Parathyroid adenoma (tissue), 2 donors: Measurements from ENCODE around the gene CDC42BPG.

Experiments
- H2AFZ ChIP-seq: fragments of 300-600 bp; sonication (generic); one replicate; pipeline ENCODE4 v1.7.0; 2017; ENCODE audit warnings: antibody characterized with exemption, mild to moderate bottlenecking
- H3K27ac ChIP-seq: fragments of 300-600 bp; sonication (generic); one replicate; pipeline ENCODE4 v1.7.0; 2017
- H3K27me3 ChIP-seq: fragments of 300-600 bp; sonication (generic); one replicate; pipeline ENCODE4 v1.7.0; 2017; ENCODE audit warnings: low read length; ENCODE audit not compliant: control insufficient read depth, insufficient read depth
- H3K36me3 ChIP-seq: fragments of 300-600 bp; sonication (generic); one replicate; pipeline ENCODE4 v1.7.0; 2017; ENCODE audit warnings: low read length; ENCODE audit not compliant: control insufficient read depth, insufficient read depth
- H3K4me1 ChIP-seq: fragments of 300-600 bp; sonication (generic); one replicate; pipeline ENCODE4 v1.7.0; 2017; ENCODE audit warnings: control low read depth
- H3K4me2 ChIP-seq: fragments of 300-600 bp; sonication (generic); one replicate; pipeline ENCODE4 v1.7.0; 2017; ENCODE audit warnings: low read length
- H3K4me3 ChIP-seq: fragments of 300-600 bp; sonication (generic); one replicate; pipeline ENCODE4 v1.7.0; 2017; ENCODE audit warnings: low read depth, low read length
- H3K79me2 ChIP-seq: fragments of 300-600 bp; sonication (generic); one replicate; pipeline ENCODE4 v1.7.0; 2017; ENCODE audit warnings: control low read depth
- H3K9ac ChIP-seq: fragments of 300-600 bp; sonication (generic); one replicate; pipeline ENCODE4 v1.7.0; 2017; ENCODE audit warnings: mild to moderate bottlenecking
- H3K9me3 ChIP-seq: fragments of 300-600 bp; sonication (generic); one replicate; pipeline ENCODE4 v1.7.0; 2017; ENCODE audit warnings: low read length; ENCODE audit not compliant: control insufficient read depth
- TF ChIP-seq, protein P1 (sequence below): fragments of 300-600 bp; sonication (generic); IDR thresholded peaks from one replicate; pipeline ENCODE4 v1.7.0; 2017; ENCODE audit warnings: antibody characterized with exemption, mild to moderate bottlenecking
- donor health status: primary hyperparathyroidism.

CDC42BPG gene

DNA sequence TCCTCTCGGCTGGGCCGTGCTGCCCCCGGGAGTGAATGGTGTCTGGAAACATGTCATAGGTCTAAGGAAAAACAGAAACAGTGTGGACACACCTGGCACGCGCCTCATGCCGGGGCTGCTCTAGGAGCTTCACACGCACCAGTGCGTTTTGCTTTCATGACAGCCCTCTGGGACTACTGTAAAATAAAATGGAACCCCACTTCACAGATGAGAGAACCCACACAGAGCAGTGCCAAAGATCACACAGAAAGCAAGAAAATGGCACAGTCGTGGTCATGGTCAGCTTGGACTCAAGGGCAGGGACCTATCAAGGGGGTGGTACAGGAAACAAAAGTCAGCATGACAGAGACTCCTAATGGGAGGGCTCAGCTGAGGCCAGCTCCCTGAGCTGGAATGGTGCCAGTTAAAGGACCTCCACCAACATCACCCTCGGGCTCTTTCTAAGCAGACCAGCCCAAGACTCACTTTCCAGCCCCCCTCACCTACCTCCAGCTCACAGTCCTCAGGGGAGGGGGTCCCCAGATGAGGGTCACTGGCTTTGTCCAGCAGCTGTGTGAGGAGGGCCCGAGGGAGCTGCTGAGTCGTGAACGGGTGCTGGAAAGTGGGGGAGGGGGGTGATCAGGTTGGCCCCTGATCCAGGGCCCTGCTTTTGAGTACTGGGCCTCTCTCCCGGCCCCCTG is 44.7 kb downstream of the CDC42BPG start:
- H3K27me3 ChIP-seq = no peaks in the 10 kb centered on the region
- H3K27ac ChIP-seq = no peak overlapping the region
- no peak overlapping the region for H3K9ac ChIP-seq
- H3K4me1 ChIP-seq = peaks cover 5% of the 10 kb centered on the region
- no peak overlapping the region for H2AFZ ChIP-seq
- no peak overlapping the region for H3K4me2 ChIP-seq
- H3K9me3 ChIP-seq = no peaks in the 10 kb centered on the region
- H3K79me2 ChIP-seq = no peaks in the 10 kb centered on the region
- TF ChIP-seq, protein P1, sequence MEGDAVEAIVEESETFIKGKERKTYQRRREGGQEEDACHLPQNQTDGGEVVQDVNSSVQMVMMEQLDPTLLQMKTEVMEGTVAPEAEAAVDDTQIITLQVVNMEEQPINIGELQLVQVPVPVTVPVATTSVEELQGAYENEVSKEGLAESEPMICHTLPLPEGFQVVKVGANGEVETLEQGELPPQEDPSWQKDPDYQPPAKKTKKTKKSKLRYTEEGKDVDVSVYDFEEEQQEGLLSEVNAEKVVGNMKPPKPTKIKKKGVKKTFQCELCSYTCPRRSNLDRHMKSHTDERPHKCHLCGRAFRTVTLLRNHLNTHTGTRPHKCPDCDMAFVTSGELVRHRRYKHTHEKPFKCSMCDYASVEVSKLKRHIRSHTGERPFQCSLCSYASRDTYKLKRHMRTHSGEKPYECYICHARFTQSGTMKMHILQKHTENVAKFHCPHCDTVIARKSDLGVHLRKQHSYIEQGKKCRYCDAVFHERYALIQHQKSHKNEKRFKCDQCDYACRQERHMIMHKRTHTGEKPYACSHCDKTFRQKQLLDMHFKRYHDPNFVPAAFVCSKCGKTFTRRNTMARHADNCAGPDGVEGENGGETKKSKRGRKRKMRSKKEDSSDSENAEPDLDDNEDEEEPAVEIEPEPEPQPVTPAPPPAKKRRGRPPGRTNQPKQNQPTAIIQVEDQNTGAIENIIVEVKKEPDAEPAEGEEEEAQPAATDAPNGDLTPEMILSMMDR = no peak
- no peak overlapping the region for H3K4me3 ChIP-seq
- no peaks in the 10 kb centered on the region for H3K36me3 ChIP-seq

DNA sequence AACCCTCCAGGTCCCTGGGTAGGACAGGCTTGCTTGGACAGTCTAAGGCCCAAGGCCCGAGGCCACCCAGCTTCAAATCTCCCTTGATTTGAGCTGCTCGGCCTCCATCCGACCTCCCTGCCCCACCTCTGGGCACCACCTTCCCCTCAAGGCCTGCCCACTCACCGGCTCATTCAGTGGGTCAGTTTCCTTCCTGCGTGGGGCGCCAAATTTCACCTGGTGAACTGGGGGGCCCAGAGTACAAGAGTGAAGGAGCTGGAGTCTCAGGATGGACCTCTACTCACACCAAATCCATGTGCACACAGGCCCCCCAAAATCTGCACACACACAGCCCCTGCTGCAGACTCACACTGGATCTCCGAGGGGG is 45.2 kb downstream of the CDC42BPG start:
- peaks cover 5% of the 10 kb centered on the region for H3K4me1 ChIP-seq

DNA sequence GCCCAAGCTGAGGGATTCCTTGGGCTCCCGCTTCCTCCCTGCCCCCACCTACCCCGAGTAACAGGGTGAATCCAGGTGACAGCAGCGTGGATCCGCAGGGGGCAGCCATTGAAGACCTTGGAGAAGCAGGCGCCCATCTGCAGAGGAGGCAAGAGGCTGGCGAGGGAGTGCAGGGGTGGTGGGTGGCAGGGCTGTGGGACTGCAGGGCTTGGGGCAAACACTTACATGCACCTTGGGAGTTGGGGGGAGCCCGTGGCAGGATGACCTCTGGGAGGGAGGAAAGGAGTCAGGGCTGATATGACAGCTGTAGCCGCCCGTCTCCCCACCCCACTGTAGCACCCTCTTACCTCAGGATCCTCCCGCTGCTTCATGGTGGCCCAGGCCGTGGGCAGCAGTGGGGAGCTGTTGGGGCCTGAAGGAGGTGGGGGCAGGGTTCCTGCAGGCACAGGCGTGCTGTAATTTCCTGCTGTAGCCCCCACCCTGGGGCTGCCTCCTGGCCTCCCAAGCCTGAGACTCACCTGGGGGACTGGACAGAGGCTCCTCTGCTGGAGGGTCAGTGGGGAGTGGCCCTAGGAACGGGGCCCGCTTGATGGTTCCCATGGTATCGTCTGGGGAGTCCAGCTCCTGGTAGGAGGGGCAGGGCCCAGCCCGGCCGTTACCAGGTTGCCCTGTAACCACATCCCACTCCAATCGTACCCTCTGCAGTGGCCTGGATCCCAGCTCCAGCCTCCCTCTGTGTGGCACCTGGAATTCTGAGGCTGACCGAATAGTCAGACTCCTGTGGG is 47.5 kb downstream of the CDC42BPG start:
- Histone ChIP-seq H2AFZ (no peak overlapping the region), H3K79me2 (no peaks in the 10 kb centered on the region), H3K9ac (no peak overlapping the region), H3K27me3 (no peaks in the 10 kb centered on the region), H3K27ac (no peak overlapping the region), H3K36me3 (no peaks in the 10 kb centered on the region), H3K4me2 (no peak overlapping the region), H3K4me3 (no peak overlapping the region), H3K4me1 (no peaks in the 10 kb centered on the region), H3K9me3 (no peaks in the 10 kb centered on the region)
- TF ChIP-seq, protein P1 = no peak

More for the DNA sequence above, 45.2 kb downstream of the CDC42BPG start:
- no peaks in the 10 kb centered on the region for H3K36me3 ChIP-seq
- no peak overlapping the region for H3K9ac ChIP-seq
- H3K4me3 ChIP-seq = no peak overlapping the region
- H3K9me3 ChIP-seq = no peaks in the 10 kb centered on the region
- H3K4me2 ChIP-seq = no peak overlapping the region
- no peaks in the 10 kb centered on the region for H3K27me3 ChIP-seq
- no peak overlapping the region for H2AFZ ChIP-seq
- no peaks in the 10 kb centered on the region for H3K79me2 ChIP-seq
- TF ChIP-seq, protein P1 = no peak
- H3K27ac ChIP-seq = no peak overlapping the region

DNA sequence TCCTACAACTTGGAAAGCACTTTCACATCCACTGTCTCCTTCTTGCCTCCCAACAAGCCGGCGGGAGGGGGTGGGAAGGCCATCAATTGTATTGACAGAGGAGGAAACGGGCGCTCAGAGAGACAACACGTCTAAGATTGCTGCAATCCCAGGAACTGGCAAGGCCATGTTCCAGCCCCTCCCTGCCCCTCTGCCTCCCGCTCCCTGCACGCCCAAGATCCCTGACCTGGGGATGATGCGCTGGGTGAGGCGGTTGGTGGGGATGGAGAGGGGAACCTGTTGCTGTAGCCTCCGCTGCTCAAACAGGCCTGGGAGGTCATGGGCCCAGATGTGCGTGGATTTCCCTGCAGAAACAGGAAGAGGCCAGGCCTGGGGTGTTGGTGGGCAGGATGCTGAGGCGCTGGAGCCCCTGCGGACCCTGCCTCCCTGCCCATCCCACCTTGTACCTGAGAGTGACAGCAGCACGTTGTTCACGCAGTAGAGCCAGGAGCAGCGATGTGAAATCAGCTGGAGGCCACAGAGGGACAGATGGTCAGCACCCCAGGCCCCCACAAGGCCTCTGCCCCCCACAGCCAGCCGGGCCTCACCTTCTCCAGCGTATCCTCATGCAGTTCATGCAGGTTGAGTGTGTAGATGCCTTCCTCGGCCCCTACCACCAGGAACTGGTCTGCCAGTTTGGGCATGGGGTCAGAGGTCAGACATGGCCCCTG is 48.3 kb downstream of the CDC42BPG start:
- TF ChIP-seq, protein P1 = no peak
- no peaks in the 10 kb centered on the region for H3K79me2 ChIP-seq
- H2AFZ ChIP-seq = no peak overlapping the region
- no peak overlapping the region for H3K27ac ChIP-seq
- H3K9me3 ChIP-seq = no peaks in the 10 kb centered on the region
- no peaks in the 10 kb centered on the region for H3K4me1 ChIP-seq
- no peaks in the 10 kb centered on the region for H3K36me3 ChIP-seq
- no peak overlapping the region for H3K4me2 ChIP-seq
- H3K27me3 ChIP-seq = no peaks in the 10 kb centered on the region
- H3K9ac ChIP-seq = no peak overlapping the region
- H3K4me3 ChIP-seq = no peak overlapping the region
